Stimulated activated CD4-positive, alpha-beta T cell treated with anti-CD3 and anti-CD28 coated beads, TNF-alpha, amount 100 ng/mL, for 48 hours (primary cell): ENCODE measurements around the gene SLC19A1.
A peak's percentile ranks its signal among the peaks of the same experiment; 100 is the strongest.

Source experiments
- DNase-seq, 3 donors: peaks; one replicate each; pipeline ENCODE4 v3.0.0-alpha.2; 2020; ENCODE audit warnings: low read depth in 3 of 3

SLC19A1 gene

GRCh38 chr21:45545236-45545570 lies 3.0 kb upstream of the SLC19A1 start:
- no peak for DNase-seq

GRCh38 chr21:45544449-45545235 lies 2.4 kb upstream of the SLC19A1 start:
- DNase-seq = no peak

GRCh38 chr21:45543710-45544448 lies 1.6 kb upstream of the SLC19A1 start:
- DNase-seq = no peak

- DNase-seq = no peak
Measured at GRCh38 chr21:45543371-45543709, 1.1 kb upstream of the SLC19A1 start.

- DNase-seq = no peak
Measured at GRCh38 chr21:45542667-45543370, 579 bp upstream of the SLC19A1 start.

GRCh38 chr21:45541221-45542039 lies 810 bp downstream of the SLC19A1 start:
- peak; percentile 61 to 77 (median 76) for DNase-seq

- DNase-seq = no peak
Measured at GRCh38 chr21:45540601-45540970, 1.7 kb downstream of the SLC19A1 start.

GRCh38 chr21:45539796-45540600 lies 2.2 kb downstream of the SLC19A1 start:
- DNase-seq = no peak

GRCh38 chr21:45539046-45539795 lies 3.0 kb downstream of the SLC19A1 start:
- no peak for DNase-seq

- DNase-seq = no peak
Measured at GRCh38 chr21:45538381-45539045, 3.7 kb downstream of the SLC19A1 start.

GRCh38 chr21:45537746-45538291 lies 4.4 kb downstream of the SLC19A1 start:
- no peak for DNase-seq

- no peak for DNase-seq
Measured at GRCh38 chr21:45537111-45537745, 5.0 kb downstream of the SLC19A1 start.

- DNase-seq = no peak
Measured at GRCh38 chr21:45536301-45537081, 5.7 kb downstream of the SLC19A1 start.

- DNase-seq = no peak
Measured at GRCh38 chr21:45535341-45536081, 6.7 kb downstream of the SLC19A1 start.

- no peak for DNase-seq
Measured at GRCh38 chr21:45534636-45535331, 7.5 kb downstream of the SLC19A1 start.

GRCh38 chr21:45533846-45534635 lies 8.2 kb downstream of the SLC19A1 start:
- no peak for DNase-seq
